HG03196 (cell line): ENCODE results near the gene TEX13A.
"Not testable (repeated sequence)": the region's sequence is repeated elsewhere in the genome, so short reads cannot be mapped to it uniquely, and the experiment has no call there.

ENCODE experiments used
- ATAC-seq: cut with Tn5 transposase; IDR thresholded peaks from one replicate; pipeline ENCODE4 v1.9.1; 2021; ENCODE audit not compliant: unreplicated experiment

Gene TEX13A, protein sequence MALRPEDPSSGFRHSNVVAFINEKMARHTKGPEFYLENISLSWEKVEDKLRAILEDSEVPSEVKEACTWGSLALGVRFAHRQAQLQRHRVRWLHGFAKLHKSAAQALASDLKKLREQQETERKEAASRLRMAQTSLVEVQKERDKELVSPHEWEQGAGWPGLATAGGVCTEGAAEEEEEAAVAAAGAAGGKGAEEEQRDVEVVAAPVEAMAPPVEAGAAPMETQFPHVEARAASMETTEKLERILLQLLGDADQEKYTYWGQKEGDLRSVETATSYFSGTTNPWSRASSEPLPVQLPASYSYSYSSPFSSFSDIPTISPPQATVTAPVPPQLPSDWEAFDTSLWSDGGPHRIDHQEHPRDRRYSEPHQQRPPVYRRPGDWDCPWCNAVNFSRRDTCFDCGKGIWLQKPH

GRCh38 chrX:105220636-105221035, at the start of gene TEX13A:
Gene TEX13A, minus strand, starts transcription at chrX:105220694. Its CDS starts 297 bp downstream, at chrX:105220397.
- no peak for ATAC-seq

- ATAC-seq: no peak
Measured at GRCh38 chrX:105269386-105269785, 48.9 kb upstream of the TEX13A start.

- ATAC-seq: no peak
Measured at GRCh38 chrX:105267167-105267566, 46.7 kb upstream of the TEX13A start.

DNA sequence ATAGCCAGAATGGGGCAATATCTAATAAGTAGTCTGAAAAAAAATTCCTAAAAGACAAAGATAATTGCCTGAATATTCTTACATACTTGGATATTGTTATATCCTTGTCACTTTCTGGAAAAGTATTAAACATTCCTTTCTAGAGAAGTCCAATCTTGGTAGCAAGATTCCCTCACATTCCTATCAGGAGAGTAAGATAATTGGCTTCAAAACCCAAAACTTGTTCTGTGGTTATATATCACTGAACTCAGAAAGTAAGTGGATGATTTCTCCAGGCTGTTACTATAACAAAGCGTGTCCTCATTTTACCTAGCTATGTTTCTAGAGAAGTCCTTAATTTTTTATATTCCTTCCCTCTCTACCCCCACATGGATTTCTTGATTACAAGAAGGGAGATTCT, 46.0 kb upstream of the TEX13A start:
- no peak for ATAC-seq

DNA sequence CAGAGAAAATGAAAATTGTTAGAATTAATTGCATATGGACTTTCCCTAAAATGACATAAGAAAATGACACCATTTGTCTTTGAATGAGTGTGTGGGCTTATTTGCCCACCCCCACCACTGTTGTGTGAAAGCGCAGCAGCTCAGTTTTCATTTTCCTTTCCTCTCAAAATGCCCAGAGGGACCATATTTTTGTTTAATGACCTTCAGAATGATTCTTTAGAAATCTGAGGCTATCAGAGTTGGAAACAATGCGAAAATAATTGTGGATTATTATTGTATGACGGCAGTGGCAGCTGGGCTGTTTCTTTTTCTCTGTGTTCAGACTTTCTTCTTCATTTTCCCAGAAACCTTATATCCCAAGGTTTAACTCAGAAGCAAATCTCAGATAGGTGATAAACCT, 44.6 kb upstream of the TEX13A start:
- ATAC-seq: no peak

- ATAC-seq: no peak
Measured at GRCh38 chrX:105263801-105264200, 43.3 kb upstream of the TEX13A start.

DNA sequence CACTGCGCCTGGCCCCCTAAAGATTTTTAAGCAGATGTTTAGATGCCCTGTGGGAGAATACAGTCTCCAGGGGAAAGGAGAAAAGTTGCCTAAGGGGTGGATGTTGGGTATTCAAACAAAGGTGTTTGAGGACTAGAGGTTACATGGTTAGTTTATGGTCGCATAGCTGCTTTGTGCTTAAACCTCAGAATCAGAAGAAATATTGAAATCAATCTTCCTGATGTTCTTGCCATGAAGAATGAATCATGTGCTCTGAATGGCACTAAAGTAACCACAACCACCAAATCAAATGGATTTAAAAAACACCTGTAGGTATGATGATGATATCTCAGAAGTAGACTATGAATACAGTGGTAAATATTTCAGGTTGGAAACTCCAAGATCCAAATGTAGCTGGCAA, 42.7 kb upstream of the TEX13A start:
- no peak for ATAC-seq

GRCh38 chrX:105260291-105261043, 40.0 kb upstream of the TEX13A start:
- ATAC-seq: no peak

GRCh38 chrX:105241056-105241455, 20.6 kb upstream of the TEX13A start:
- ATAC-seq: no peak

GRCh38 chrX:105237407-105237806, 16.9 kb upstream of the TEX13A start:
- not testable (repeated sequence) for ATAC-seq

DNA sequence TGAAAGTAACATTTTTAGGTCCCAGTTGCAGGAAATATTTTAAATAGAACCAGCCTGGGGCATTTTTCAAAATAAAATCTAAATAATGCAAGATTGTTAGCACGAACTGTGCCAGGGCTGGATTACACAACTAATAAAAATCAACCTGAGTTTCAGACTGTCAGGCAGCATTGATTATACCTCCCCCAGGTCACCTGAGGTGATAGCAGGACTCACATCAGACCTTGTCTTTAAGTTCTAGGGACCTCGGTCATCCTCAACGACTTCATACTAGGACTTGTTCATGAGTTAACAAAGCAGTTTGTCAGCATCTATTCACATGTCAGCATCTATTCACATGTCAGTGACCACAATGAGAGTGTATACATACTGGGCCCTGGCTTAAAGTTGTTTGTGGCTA, 8.7 kb upstream of the TEX13A start:
- ATAC-seq: no peak

GRCh38 chrX:105228602-105229001, 8.1 kb upstream of the TEX13A start:
- no peak for ATAC-seq

DNA sequence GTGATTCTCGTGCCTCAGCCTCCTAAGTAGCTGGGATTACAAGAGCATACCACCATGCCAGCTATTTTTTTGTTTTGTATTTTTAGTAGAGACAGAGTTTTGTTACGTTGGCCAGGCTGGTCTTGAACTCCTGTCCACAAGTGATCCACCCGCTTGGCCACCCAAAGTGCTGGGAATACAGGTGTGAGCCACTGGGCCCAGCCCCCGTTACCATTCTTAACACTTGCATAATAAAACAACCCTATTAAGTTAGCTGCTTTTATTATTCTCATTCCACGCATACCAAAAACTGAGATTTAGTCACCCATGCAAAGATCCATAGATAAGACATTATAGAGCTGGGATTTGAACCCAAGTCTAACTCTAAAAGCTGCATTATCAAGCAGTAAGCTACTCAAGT, 6.0 kb upstream of the TEX13A start:
- ATAC-seq: no peak

- no peak for ATAC-seq
Measured at GRCh38 chrX:105221374-105221773, 880 bp upstream of the TEX13A start.

- no peak for ATAC-seq
Measured at GRCh38 chrX:105219454-105220401, 766 bp downstream of the TEX13A start.

DNA sequence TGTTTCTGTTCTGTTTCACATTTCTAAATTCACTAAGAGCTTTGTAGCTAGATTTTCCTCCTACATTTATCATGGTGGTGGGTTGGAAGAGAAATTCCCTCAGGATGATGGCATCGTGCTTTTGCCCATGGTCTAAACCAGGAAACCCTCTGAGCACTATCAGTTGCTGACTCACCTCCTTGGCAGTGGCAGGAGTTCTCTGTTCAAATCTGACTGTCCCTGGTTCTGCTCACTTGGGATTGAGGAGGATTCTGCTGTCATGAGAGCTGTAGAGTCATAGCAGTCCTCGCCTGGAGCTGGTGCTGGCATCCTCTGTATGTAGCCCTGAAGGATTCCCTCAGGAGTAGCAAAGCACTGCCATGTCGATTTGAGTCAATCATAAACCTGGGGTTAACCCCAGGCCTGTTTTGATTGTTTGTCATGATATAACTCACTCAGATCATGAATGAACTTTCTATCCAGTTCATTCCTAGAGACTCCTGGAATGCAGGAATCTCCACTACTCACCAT, 9.4 kb downstream of the TEX13A start:
- no peak for ATAC-seq

GRCh38 chrX:105210258-105210657, 10.2 kb downstream of the TEX13A start:
- no peak for ATAC-seq

GRCh38 chrX:105209406-105209805, 11.1 kb downstream of the TEX13A start:
- no peak for ATAC-seq

DNA sequence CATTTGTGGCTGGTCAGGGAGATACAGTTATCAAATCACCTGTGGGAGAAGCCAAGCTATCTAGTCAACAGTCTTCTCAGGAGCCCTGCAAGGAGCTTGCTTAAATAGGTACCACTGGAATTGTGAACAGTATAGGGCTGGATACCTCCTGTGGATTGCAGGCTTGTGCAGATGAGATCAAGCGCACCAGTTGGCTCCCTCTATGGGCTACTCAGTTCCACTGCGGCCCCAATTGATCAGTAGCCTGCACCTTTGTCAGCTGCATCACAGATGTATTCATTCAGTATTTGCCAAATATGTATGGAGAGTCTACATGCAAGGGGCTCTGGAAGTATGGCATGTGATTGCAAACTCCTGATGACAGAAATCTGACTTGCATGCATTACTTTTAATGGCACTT, 28.6 kb downstream of the TEX13A start:
- no peak for ATAC-seq

DNA sequence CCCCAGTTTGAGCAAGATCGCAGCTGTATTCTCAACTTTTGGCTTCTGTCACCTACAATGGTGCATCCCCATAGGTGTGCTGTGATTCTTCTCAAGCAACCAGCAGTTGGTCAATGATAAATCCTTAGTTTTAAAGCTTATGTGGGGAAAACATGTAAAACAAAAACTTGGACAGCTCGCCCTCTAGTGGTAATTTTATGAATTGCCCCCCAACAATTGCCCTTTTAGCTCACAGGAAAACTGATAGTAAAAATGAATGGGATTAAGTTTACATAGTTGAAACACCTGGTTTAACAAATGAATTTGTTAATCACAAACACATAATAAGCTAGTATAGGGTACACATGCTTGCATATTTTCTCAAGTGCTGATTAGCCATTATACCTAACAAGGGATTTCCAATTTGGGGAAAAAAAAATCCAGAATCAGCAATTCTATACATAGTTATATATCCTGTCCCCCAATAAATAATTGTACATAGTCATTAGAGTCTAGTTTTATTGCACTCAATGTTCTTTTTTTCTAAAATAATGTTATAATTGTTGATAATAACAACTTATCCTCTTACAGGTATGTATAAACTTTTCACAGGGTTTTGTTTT, 30.1 kb downstream of the TEX13A start:
- ATAC-seq: no peak

DNA sequence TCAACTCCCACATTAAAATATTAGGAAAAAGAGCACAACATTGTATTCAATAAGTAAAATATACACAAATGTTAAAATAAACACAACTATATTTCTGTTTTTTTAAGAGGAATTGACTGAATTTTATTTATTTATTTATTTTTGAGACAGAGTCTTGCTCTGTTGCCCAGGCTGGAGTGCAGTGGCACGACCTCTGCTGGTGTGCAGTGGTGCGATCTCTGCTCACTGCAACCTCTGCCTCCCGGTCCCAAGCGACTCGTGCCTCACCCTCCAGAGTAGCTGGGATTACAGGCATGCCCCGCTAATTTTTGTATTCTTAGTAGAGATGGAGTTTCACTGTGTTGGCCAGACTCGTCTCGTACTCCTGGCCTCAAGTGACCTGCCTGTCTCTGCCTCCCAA, 31.4 kb downstream of the TEX13A start:
- no peak for ATAC-seq
